Measurements from ENCODE around the gene PER3. TPM values are rescaled to one million over a fixed set of nuclear protein-coding genes. Genes with fewer than 3 reads are reported as not detected.

Gene PER3
- polyA plus RNA-seq, 1 donor (not counting 4 experiments of a cell fraction or from before 2014, with no cell fraction given), result 7.0 TPM

GRCh38 chr1:7853684-7854026 is 69.6 kb downstream of the PER3 start:
- dilution Hi-C loops (cut with MboI; ENCODE audit: extremely low pct_ligation_motif_present, low sequenced_read_pairs), result no loop called here

DNA sequence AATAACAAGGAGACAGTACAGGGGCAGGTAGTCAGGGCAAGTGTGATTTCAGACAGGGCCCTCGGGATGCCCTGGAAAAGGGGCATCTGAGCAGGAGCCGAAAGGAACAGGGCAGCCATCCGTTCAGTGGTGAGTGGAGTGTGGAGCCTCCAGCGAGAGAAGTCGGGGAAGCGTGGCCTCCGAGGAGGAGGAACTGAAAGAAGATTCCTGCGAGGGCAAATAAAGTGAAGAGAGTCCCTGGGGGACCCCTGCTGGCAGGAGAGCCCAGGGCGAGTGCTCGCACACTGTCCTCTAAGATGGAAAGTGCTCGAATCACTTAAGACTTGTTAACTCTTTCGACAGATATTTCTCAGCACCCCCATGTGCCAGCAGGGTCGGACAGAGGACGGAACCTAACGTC is 72.3 kb downstream of the PER3 start:
- no peak overlapping the region for H2AFZ ChIP-seq (ENCODE audit: control insufficient read depth, low read length)
- TF ChIP-seq CTCF (optimal IDR thresholded peaks at IDR 0.05 in 1 of 3, IDR thresholded peaks at IDR 0.05 in 1 of 3, conservative IDR thresholded peaks at IDR 0.05 in 1 of 3; ENCODE audit: extremely low read depth in 1 of 3, insufficient read depth in 2 of 3, low read length in 3 of 3) (no peak), EZH2 (IDR thresholded peaks at IDR 0.05; ENCODE audit: low read length) (no peak)
- dilution Hi-C loops (cut with MboI; ENCODE audit: extremely low pct_ligation_motif_present, low sequenced_read_pairs), result no loop called here
- no peak overlapping the region for H3K4me2 ChIP-seq (ENCODE audit: control insufficient read depth, extremely low read depth, insufficient read depth, low read depth, low read length)
- no peaks in the 10 kb centered on the region for H3K9me1 ChIP-seq (ENCODE audit: control insufficient read depth, extremely low read depth, insufficient read depth, low read length)
- H3K79me2 ChIP-seq (ENCODE audit: control insufficient read depth, insufficient read depth, low read length), result no peaks in the 10 kb centered on the region
- H4K20me1 ChIP-seq (ENCODE audit: control insufficient read depth, extremely low read depth, insufficient read depth, low read length), result no peaks in the 10 kb centered on the region
- no peaks in the 10 kb centered on the region for H3K27me3 ChIP-seq (ENCODE audit: control insufficient read depth, extremely low read depth, insufficient read depth, low read length)
- H3K4me3 ChIP-seq (ENCODE audit: control insufficient read depth in 2 of 3, extremely low read depth in 1 of 3, insufficient read depth in 2 of 3, low read depth in 1 of 3, low read length in 3 of 3), result no peak overlapping the region
- no peaks in the 10 kb centered on the region for H3K36me3 ChIP-seq (ENCODE audit: control insufficient read depth in 2 of 2, extremely low read depth in 1 of 2, insufficient read depth in 2 of 2, low read length in 2 of 2)
- H3K27ac ChIP-seq (ENCODE audit: control insufficient read depth, insufficient read depth, low read length), result no peak overlapping the region
- H3K4me1 ChIP-seq (ENCODE audit: control insufficient read depth, extremely low read depth, insufficient read depth, low read length), result no peaks in the 10 kb centered on the region
- no peaks in the 10 kb centered on the region for H3K9me3 ChIP-seq (ENCODE audit: control insufficient read depth, low read depth, low read length)
- DNase-seq (ENCODE audit: low read depth, low spot score) (no peak), FAIRE-seq (no peak)
- H3K9ac ChIP-seq (ENCODE audit: control insufficient read depth, extremely low read depth, insufficient read depth, low read length), result no peak overlapping the region

More at GRCh38 chr1:7853684-7854026, 69.6 kb downstream of the PER3 start:
- Histone ChIP-seq H3K9ac (ENCODE audit: control insufficient read depth, extremely low read depth, insufficient read depth, low read length) (no peak overlapping the region), H3K4me2 (ENCODE audit: control insufficient read depth, extremely low read depth, insufficient read depth, low read depth, low read length) (no peak overlapping the region), H4K20me1 (ENCODE audit: control insufficient read depth, extremely low read depth, insufficient read depth, low read length) (no peaks in the 10 kb centered on the region), H3K4me1 (ENCODE audit: control insufficient read depth, extremely low read depth, insufficient read depth, low read length) (no peaks in the 10 kb centered on the region), H3K27ac (ENCODE audit: control insufficient read depth, insufficient read depth, low read length) (no peak overlapping the region), H3K27me3 (ENCODE audit: control insufficient read depth, extremely low read depth, insufficient read depth, low read length) (no peaks in the 10 kb centered on the region), H3K9me1 (ENCODE audit: control insufficient read depth, extremely low read depth, insufficient read depth, low read length) (no peaks in the 10 kb centered on the region), H3K79me2 (ENCODE audit: control insufficient read depth, insufficient read depth, low read length) (no peaks in the 10 kb centered on the region), H3K36me3 (ENCODE audit: control insufficient read depth in 2 of 2, extremely low read depth in 1 of 2, insufficient read depth in 2 of 2, low read length in 2 of 2) (no peaks in the 10 kb centered on the region), H2AFZ (ENCODE audit: control insufficient read depth, low read length) (no peak overlapping the region), H3K9me3 (ENCODE audit: control insufficient read depth, low read depth, low read length) (no peaks in the 10 kb centered on the region), H3K4me3 (ENCODE audit: control insufficient read depth in 2 of 3, extremely low read depth in 1 of 3, insufficient read depth in 2 of 3, low read depth in 1 of 3, low read length in 3 of 3) (no peak overlapping the region)
- no peak for TF ChIP-seq CTCF (optimal IDR thresholded peaks at IDR 0.05 in 1 of 3, IDR thresholded peaks at IDR 0.05 in 1 of 3, conservative IDR thresholded peaks at IDR 0.05 in 1 of 3; ENCODE audit: extremely low read depth in 1 of 3, insufficient read depth in 2 of 3, low read length in 3 of 3)
- no peak for TF ChIP-seq EZH2 (IDR thresholded peaks at IDR 0.05; ENCODE audit: low read length)
- no peak for DNase-seq (ENCODE audit: low read depth, low spot score)
- no peak for FAIRE-seq
